ENCODE results near the gene TNF. TPM values are rescaled to one million over a fixed set of nuclear protein-coding genes. Genes with fewer than 3 reads are reported as not detected.

Gene TNF
- total RNA-seq = 0.16 TPM in 1 of 2 replicates, not detected in the other

GRCh38 chr6:31575335-31575901 is at the start of gene TNF:
Gene TNF (plus strand): TSS chr6:31575565. CDS start chr6:31575742, 177 bp downstream.

GRCh38 chr6:31528821-31529328 is 46.5 kb upstream of the TNF start, which contains the start of gene MCCD1:
Gene MCCD1 (plus strand): TSS chr6:31528962. CDS start chr6:31529015, 53 bp downstream.

GRCh38 chr6:31541658-31542521 is 33.5 kb upstream of the TNF start, which contains the start of gene DDX39B:
Gene DDX39B (minus strand): TSS chr6:31542003. CDS start chr6:31540532, 1,471 bp downstream.

GRCh38 chr6:31546339-31546957 is 28.9 kb upstream of the TNF start, which contains the start of gene ATP6V1G2:
Gene ATP6V1G2 (minus strand): TSS chr6:31546608. CDS start chr6:31546559, 49 bp downstream.

GRCh38 chr6:31546958-31547726 is 28.2 kb upstream of the TNF start, which contains the start of gene NFKBIL1:
Gene NFKBIL1 (plus strand): TSS chr6:31547608. CDS start chr6:31547695, 87 bp downstream.

GRCh38 chr6:31572041-31572911 is 3.1 kb upstream of the TNF start, which contains the start of gene LTA:
Gene LTA (plus strand): TSS chr6:31572289. CDS start chr6:31572743, 454 bp downstream.

GRCh38 chr6:31582230-31582643 is 6.9 kb downstream of the TNF start, which contains the start of gene LTB:
Gene LTB (minus strand): TSS chr6:31582424. CDS start chr6:31582417, 7 bp downstream.

GRCh38 chr6:31586008-31586407 is 10.6 kb downstream of the TNF start, which contains the start of gene LST1:
Gene LST1 (plus strand): TSS chr6:31586277. CDS start chr6:31587300, 1,023 bp downstream.

GRCh38 chr6:31614684-31615578 is 39.6 kb downstream of the TNF start, which contains the start of gene AIF1:
Gene AIF1 (plus strand): TSS chr6:31615234. CDS start chr6:31615330, 96 bp downstream.

GRCh38 chr6:31620586-31621319 is 45.4 kb downstream of the TNF start, which contains the start of gene PRRC2A:
Gene PRRC2A (plus strand): TSS chr6:31620715. CDS start chr6:31622790, 2,075 bp downstream.

Small RNAs within 50 kb of the gene (small RNA-seq; reads per million reads assigned to genes)
- gene SNORA38 (186 reads per million, percentile 99 among the genes with 10 or more reads in this experiment), gene SNORD117 (2,629 reads per million, percentile 100 among the genes with 10 or more reads in this experiment), gene SNORD84 (not detected), gene UQCRHP1 (not detected)

Other genes with a start within 250 kb of the TNF start
- gene HLA-B, start 218.4 kb upstream of the TNF start, total RNA-seq = 380 and 623 TPM in 2 replicates
- gene MICA, start 172.0 kb upstream of the TNF start, total RNA-seq = 25.7 and 27.1 TPM in 2 replicates
- 12.9 and 15.9 TPM in 2 replicates for gene MICB, start 77.4 kb upstream of the TNF start, total RNA-seq
- not detected in 2 replicates for gene MCCD1, start 46.6 kb upstream of the TNF start, total RNA-seq
- 309 and 338 TPM in 2 replicates for gene DDX39B, start 33.6 kb upstream of the TNF start, total RNA-seq
- 3.4 and 5.7 TPM in 2 replicates for gene ATP6V1G2, start 29.0 kb upstream of the TNF start, total RNA-seq
- gene NFKBIL1, start 28.0 kb upstream of the TNF start, total RNA-seq = 23.2 and 33.2 TPM in 2 replicates
- not detected in 2 replicates for gene LTA, start 3.3 kb upstream of the TNF start, total RNA-seq
- gene LTB, start 6.9 kb downstream of the TNF start, total RNA-seq = not detected in 2 replicates
- gene LST1, start 10.7 kb downstream of the TNF start, total RNA-seq = not detected in 2 replicates
- gene NCR3, start 17.4 kb downstream of the TNF start, total RNA-seq = not detected in 2 replicates
- gene AIF1, start 39.7 kb downstream of the TNF start, total RNA-seq = not detected in 2 replicates
- gene PRRC2A, start 45.1 kb downstream of the TNF start, total RNA-seq = 85.5 and 86.8 TPM in 2 replicates
- 203 and 221 TPM in 2 replicates for gene BAG6, start 77.1 kb downstream of the TNF start, total RNA-seq
- 0.65 and 1.2 TPM in 2 replicates for gene APOM, start 80.3 kb downstream of the TNF start, total RNA-seq
- 24.4 and 24.5 TPM in 2 replicates for gene C6orf47, start 85.2 kb downstream of the TNF start, total RNA-seq
- gene GPANK1, start 89.4 kb downstream of the TNF start, total RNA-seq = 18.5 and 18.8 TPM in 2 replicates
- gene CSNK2B, start 90.5 kb downstream of the TNF start, total RNA-seq = 117 and 141 TPM in 2 replicates
- 6.3 and 8.4 TPM in 2 replicates for gene LY6G5B, start 94.4 kb downstream of the TNF start, total RNA-seq
- 0.16 TPM in 1 of 2 replicates, not detected in the other for gene LY6G5C, start 105.5 kb downstream of the TNF start, total RNA-seq
- 32.8 and 40.7 TPM in 2 replicates for gene ABHD16A, start 127.8 kb downstream of the TNF start, total RNA-seq
- not detected in 2 replicates for gene LY6G6F, start 131.3 kb downstream of the TNF start, total RNA-seq
- not detected in 2 replicates for gene LY6G6D, start 139.8 kb downstream of the TNF start, total RNA-seq
- not detected in 2 replicates for gene LY6G6C, start 146.2 kb downstream of the TNF start, total RNA-seq
- not detected in 2 replicates for gene MPIG6B, start 147.8 kb downstream of the TNF start, total RNA-seq
- 62.3 and 78.3 TPM in 2 replicates for gene DDAH2, start 153.7 kb downstream of the TNF start, total RNA-seq
- 499 and 664 TPM in 2 replicates for gene CLIC1, start 161.0 kb downstream of the TNF start, total RNA-seq
- gene MSH5, start 164.4 kb downstream of the TNF start, total RNA-seq = 9.6 and 11.7 TPM in 2 replicates
- gene SAPCD1, start 187.1 kb downstream of the TNF start, total RNA-seq = 0.61 TPM in 1 of 2 replicates, not detected in the other
- gene VWA7, start 201.8 kb downstream of the TNF start, total RNA-seq = under 0.01 and 0.97 TPM in 2 replicates
- 48.5 and 60.0 TPM in 2 replicates for gene VARS1, start 220.2 kb downstream of the TNF start, total RNA-seq
- 15.1 and 19.4 TPM in 2 replicates for gene LSM2, start 231.4 kb downstream of the TNF start, total RNA-seq
- 0.73 and 0.97 TPM in 2 replicates for gene HSPA1L, start 239.7 kb downstream of the TNF start, total RNA-seq
- 148 and 178 TPM in 2 replicates for gene HSPA1A, start 240.0 kb downstream of the TNF start, total RNA-seq